ENCODE measurements around the gene OTUD7B.

The OTUD7B gene

GRCh38 chr1:149915429-149916192 lies 94.9 kb downstream of the OTUD7B start:
- DNase-seq: no peak

GRCh38 chr1:149914545-149914944 lies 96.0 kb downstream of the OTUD7B start:
- DNase-seq: no peak

- no peak for DNase-seq
These were observed 103.9 kb downstream of the OTUD7B start for GRCh38 chr1:149906570-149907075.

GRCh38 chr1:149903836-149904491 lies 106.6 kb downstream of the OTUD7B start:
- DNase-seq: no peak

GRCh38 chr1:149899460-149900284 lies 110.9 kb downstream of the OTUD7B start, which contains the start of gene BOLA1:
Gene BOLA1, plus strand, starts transcription at chr1:149899568. Its CDS starts 492 bp downstream, at chr1:149900060.
- peak; percentile 81 for DNase-seq

GRCh38 chr1:149896575-149896974 lies 114.0 kb downstream of the OTUD7B start:
- DNase-seq: no peak

- DNase-seq: peak; percentile 31
These were observed 121.6 kb downstream of the OTUD7B start for GRCh38 chr1:149888999-149889289.

GRCh38 chr1:149888247-149888998 lies 122.1 kb downstream of the OTUD7B start:
- DNase-seq: no peak

Measured in NCI-H446 treated with DMSO at 0.1 percent for 48 hours (cell line).